Measurements from ENCODE around the gene PTPRZ1. TPM values are rescaled to one million over a fixed set of nuclear protein-coding genes. Genes with fewer than 3 reads are reported as not detected.

The PTPRZ1 gene
- total RNA-seq, 1 experiment from 2014 or later: 74.2 TPM

DNA sequence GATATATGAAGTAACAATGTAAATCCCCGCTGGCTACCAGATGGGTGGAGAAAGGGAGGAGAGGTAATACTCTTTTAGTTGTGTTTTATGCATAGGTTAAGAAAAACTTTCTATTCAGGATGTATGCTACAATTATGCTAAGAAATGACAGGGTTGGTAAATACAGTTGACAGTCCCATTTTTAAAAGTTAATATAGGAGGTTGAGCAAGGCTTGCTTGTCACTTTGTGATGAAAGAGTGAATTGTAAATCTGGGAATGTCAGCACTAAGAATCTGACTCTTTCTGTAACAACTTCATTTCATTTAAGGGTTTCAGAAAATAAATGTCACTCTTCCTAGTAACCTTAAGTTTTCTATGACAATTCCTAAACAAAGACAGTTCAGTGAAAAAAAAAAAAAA, 59.8 kb downstream of the PTPRZ1 start:
- H3K4me3 Mint-ChIP-seq: no peak overlapping the region
- peaks cover 12% of the 10 kb centered on the region; the same call in 1 of the 2 replicates for H3K4me1 ChIP-seq (ENCODE audit: insufficient read depth, low read length)
- H3K14ac ChIP-seq (ENCODE audit: insufficient read depth, low read length): no peak overlapping the region
- no peaks in the 10 kb centered on the region for H3K27me3 Mint-ChIP-seq (ENCODE audit: low read depth)
- H3K27ac Mint-ChIP-seq: peak overlapping the region in 2 of 3 experiments; percentile 78 to 95; a peak in 4 of 7 replicates
- H3K27ac ChIP-seq (ENCODE audit: insufficient read length, low read depth, low read length): no peak overlapping the region
- no peak overlapping the region for H3K56ac ChIP-seq (ENCODE audit: insufficient read length, low read depth, low read length)
- H2AK5ac ChIP-seq (ENCODE audit: insufficient read length, low read length): no peak overlapping the region
- H3K27me3 ChIP-seq (ENCODE audit: insufficient read depth, low read length): no peaks in the 10 kb centered on the region
- no peak overlapping the region for H3T11ph ChIP-seq (ENCODE audit: low read length)
- WGBS (ENCODE audit: extremely low coverage, insufficient read length, low lambda C conversion rate): no CpG with 5 or more reads among the region's 1 CpG
- peaks cover 16 to 35% (median 18%) of the 10 kb centered on the region in 3 experiments; a peak in 6 of 7 replicates for H3K36me3 Mint-ChIP-seq (ENCODE audit: insufficient read depth in 1 of 3, low read depth in 3 of 3)
- no peaks in the 10 kb centered on the region for H3K79me2 ChIP-seq (ENCODE audit: insufficient read depth, low read length)
- peaks cover 47 to 52% of the 10 kb centered on the region in 2 experiments for H3K4me1 Mint-ChIP-seq
- H4K91ac ChIP-seq (ENCODE audit: insufficient read length, low read depth, low read length): no peak overlapping the region
- no peaks in the 10 kb centered on the region for H4K20me1 ChIP-seq (ENCODE audit: control insufficient read depth, insufficient read depth, insufficient read length)
- H4K5ac ChIP-seq (ENCODE audit: insufficient read length, low read depth, low read length): no peak overlapping the region
- H2BK12ac ChIP-seq (ENCODE audit: insufficient read length, low read depth, low read length): no peak overlapping the region
- no peak overlapping the region for H3K4me2 ChIP-seq (ENCODE audit: insufficient read depth, insufficient read length, low read length)
- H2BK120ac ChIP-seq (ENCODE audit: low read depth, low read length, poor library complexity, severe bottlenecking): no peak overlapping the region
- no peak for DNase-seq
- H4K8ac ChIP-seq (replicated peaks; ENCODE audit: insufficient read length, low read depth, low read length): no peak overlapping the region
- no peak overlapping the region for H2BK15ac ChIP-seq (ENCODE audit: low read depth, low read length)
- TF ChIP-seq, protein P1, sequence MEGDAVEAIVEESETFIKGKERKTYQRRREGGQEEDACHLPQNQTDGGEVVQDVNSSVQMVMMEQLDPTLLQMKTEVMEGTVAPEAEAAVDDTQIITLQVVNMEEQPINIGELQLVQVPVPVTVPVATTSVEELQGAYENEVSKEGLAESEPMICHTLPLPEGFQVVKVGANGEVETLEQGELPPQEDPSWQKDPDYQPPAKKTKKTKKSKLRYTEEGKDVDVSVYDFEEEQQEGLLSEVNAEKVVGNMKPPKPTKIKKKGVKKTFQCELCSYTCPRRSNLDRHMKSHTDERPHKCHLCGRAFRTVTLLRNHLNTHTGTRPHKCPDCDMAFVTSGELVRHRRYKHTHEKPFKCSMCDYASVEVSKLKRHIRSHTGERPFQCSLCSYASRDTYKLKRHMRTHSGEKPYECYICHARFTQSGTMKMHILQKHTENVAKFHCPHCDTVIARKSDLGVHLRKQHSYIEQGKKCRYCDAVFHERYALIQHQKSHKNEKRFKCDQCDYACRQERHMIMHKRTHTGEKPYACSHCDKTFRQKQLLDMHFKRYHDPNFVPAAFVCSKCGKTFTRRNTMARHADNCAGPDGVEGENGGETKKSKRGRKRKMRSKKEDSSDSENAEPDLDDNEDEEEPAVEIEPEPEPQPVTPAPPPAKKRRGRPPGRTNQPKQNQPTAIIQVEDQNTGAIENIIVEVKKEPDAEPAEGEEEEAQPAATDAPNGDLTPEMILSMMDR (conservative IDR thresholded peaks at IDR 0.05): no peak
- no peaks in the 10 kb centered on the region for H3K9me3 Mint-ChIP-seq
- no peak overlapping the region for H2AFZ ChIP-seq (ENCODE audit: low read length)
- no peak overlapping the region for H2BK5ac ChIP-seq (ENCODE audit: insufficient read length, low read length)
- H3K4ac ChIP-seq (ENCODE audit: low read depth, low read length): no peak overlapping the region
- H3K9ac ChIP-seq (ENCODE audit: extremely low read depth, insufficient read length, low read length): no peak overlapping the region
- H3K23me2 ChIP-seq (ENCODE audit: insufficient read length, low read depth, low read length, poor library complexity, severe bottlenecking): no peaks in the 10 kb centered on the region
- H3K23ac ChIP-seq (ENCODE audit: insufficient read length, low read depth, low read length): no peak overlapping the region
- H2BK20ac ChIP-seq (ENCODE audit: low read depth, low read length, poor library complexity, severe bottlenecking): no peak overlapping the region
- H3K79me1 ChIP-seq (ENCODE audit: insufficient read depth, low read depth, low read length, poor library complexity, severe bottlenecking): no peaks in the 10 kb centered on the region
- no peaks in the 10 kb centered on the region for H3K9me3 ChIP-seq (ENCODE audit: control insufficient read depth, low read depth, low read length)
- no peak overlapping the region for H3K18ac ChIP-seq (ENCODE audit: insufficient read length, low read depth, low read length)
